ENCODE data around the gene PCDH9.

Gene PCDH9

DNA sequence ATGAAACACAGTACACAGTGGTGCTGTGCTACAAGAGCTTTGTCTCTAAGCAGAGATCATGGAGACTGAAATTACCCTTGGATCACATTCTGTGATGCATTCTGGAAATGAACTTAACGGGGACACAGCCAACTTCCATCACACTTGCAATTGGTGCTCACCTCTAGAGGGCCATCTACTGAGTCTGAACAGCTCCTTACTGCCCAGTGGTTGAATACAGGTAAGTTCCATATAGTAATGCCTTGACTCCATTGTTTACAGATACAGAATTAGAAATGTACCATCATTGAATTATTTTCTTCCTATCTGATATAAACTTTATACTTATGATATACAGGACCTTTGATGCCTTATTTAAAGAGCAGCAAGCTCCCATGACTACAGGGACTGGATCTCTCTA is 686.4 kb downstream of the PCDH9 start:
- Histone ChIP-seq H3K4me3 (ENCODE audit: low read length) (no peak overlapping the region), H3K27ac (ENCODE audit: low read depth, low read length) (no peak overlapping the region), H3K4me1 (ENCODE audit: insufficient read depth, low read length) (no peaks in the 10 kb centered on the region), H3K9ac (ENCODE audit: low read depth, low read length) (no peak overlapping the region), H3K36me3 (ENCODE audit: insufficient read depth, low read length) (no peaks in the 10 kb centered on the region), H3K9me3 (ENCODE audit: insufficient read depth, low read depth, low read length) (no peaks in the 10 kb centered on the region), H3K27me3 (ENCODE audit: insufficient read depth, low read length) (no peaks in the 10 kb centered on the region)
- 62% methylated on average over 1 of the region's 1 CpG for WGBS

DNA sequence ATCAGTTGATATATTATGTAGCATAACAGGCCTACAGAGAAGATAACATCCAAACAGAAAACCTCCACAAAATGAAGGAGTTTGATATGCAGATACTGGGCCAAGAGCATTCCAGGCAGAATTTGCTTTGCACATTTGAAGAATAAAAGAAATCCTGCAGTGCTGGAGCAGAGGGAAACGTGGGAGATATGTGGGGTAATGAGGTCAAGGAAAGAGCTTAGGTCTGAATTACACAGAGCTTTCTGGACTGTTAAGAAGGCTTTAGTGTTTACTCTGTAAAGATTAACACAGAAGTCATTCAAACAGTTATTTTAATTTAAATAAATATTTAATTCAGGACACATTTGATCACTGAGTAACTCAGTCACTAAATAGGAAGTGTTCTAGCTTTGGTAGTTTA is 692.7 kb downstream of the PCDH9 start:
- Histone ChIP-seq H3K9ac (ENCODE audit: low read depth, low read length) (no peak overlapping the region), H3K4me1 (ENCODE audit: insufficient read depth, low read length) (peaks cover 6% of the 10 kb centered on the region; the same call in 1 of the 2 replicates), H3K27ac (ENCODE audit: low read depth, low read length) (no peak overlapping the region), H3K27me3 (ENCODE audit: insufficient read depth, low read length) (no peaks in the 10 kb centered on the region), H3K4me3 (ENCODE audit: low read length) (no peak overlapping the region), H3K36me3 (ENCODE audit: insufficient read depth, low read length) (no peaks in the 10 kb centered on the region), H3K9me3 (ENCODE audit: insufficient read depth, low read depth, low read length) (no peaks in the 10 kb centered on the region)
- WGBS, result 67% methylated on average over 1 of the region's 1 CpG

DNA sequence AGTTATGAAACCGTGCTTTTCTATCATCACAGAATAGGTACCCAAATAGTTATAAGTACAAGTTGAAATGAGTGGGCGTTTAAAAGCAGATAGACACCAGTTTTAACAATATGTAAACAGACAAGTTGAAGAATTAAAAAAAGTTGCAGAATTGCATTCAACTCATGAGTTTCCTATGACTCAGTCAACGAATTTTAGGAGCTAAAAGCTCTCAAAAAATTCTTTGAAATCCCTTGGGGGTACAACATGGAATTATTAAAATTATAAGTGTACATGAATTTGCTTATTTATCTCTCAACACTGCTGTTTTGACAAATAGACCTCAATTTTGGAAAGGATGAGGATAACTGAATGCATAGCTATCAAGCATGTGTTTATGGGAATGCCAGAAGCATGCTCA is 693.4 kb downstream of the PCDH9 start:
- H3K4me3 ChIP-seq (ENCODE audit: low read length), result no peak overlapping the region
- H3K4me1 ChIP-seq (ENCODE audit: insufficient read depth, low read length), result peaks cover 6% of the 10 kb centered on the region; the same call in 1 of the 2 replicates
- H3K36me3 ChIP-seq (ENCODE audit: insufficient read depth, low read length), result no peaks in the 10 kb centered on the region
- H3K27ac ChIP-seq (ENCODE audit: low read depth, low read length), result no peak overlapping the region
- H3K27me3 ChIP-seq (ENCODE audit: insufficient read depth, low read length), result no peaks in the 10 kb centered on the region
- no peak overlapping the region for H3K9ac ChIP-seq (ENCODE audit: low read depth, low read length)
- 87% methylated on average over 3 of the region's 3 CpGs for WGBS
- no peaks in the 10 kb centered on the region for H3K9me3 ChIP-seq (ENCODE audit: insufficient read depth, low read depth, low read length)

DNA sequence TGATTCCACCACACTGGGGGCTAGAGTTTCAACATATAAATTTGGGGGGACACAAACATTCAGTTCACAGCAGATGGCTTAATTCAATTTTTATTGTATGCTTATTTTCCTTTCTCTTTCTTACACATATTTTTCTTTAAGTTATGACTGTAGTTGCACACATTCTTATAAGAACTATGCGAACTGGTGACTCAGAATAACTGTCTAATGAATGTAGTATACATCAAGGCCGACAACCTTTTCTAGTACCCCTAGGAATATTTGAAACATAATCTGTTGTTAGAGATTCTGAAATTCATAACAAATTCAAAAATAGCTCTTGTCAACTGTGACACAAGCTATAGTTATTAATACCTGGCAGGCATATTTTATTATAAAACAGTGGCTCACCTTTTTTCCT is 695.6 kb downstream of the PCDH9 start:
- Histone ChIP-seq H3K36me3 (ENCODE audit: insufficient read depth, low read length) (no peaks in the 10 kb centered on the region), H3K4me1 (ENCODE audit: insufficient read depth, low read length) (peaks cover 25% of the 10 kb centered on the region), H3K27me3 (ENCODE audit: insufficient read depth, low read length) (no peaks in the 10 kb centered on the region), H3K9me3 (ENCODE audit: insufficient read depth, low read depth, low read length) (no peaks in the 10 kb centered on the region), H3K4me3 (ENCODE audit: low read length) (no peak overlapping the region), H3K9ac (ENCODE audit: low read depth, low read length) (no peak overlapping the region), H3K27ac (ENCODE audit: low read depth, low read length) (no peak overlapping the region)
- no CpG with 5 or more reads among the region's 2 CpGs for WGBS

DNA sequence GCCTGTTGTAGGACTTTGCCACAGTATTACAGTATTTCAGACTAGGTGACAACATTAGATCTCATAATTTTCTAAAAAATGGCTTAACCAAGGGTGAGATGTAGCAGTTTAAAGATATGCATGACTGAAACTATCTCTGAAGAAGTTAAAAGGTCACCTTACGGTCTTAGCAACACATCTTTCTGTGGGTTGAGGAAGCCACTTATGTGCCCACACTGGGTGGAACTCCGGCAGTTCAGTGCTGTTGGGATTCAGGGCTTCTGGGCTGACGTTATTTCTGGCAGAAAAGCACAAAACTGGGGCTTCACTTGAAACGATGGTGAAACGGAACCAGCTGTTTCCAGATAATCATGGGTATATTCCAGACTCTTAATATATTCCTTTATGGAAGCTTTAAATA is 697.3 kb downstream of the PCDH9 start:
- WGBS, result 91% methylated on average over 5 of the region's 5 CpGs

DNA sequence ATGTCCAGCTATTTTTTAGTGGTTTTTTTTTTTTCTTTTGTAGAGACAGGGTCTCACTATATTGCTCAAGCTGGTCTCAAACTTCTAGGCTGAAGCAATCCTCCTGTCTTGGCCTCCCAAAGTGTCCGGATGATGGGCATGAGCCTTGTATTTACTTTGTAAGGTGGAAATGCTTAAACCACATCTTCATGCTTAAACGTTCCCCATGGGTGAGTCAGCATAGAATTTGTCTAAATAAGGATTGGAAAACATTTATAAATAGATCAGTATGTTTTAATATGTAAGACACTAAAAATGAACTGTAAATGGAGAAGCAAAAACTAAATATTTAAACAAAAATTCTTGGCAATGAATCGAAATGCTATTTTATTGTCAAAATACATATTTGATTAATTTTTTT is 698.0 kb downstream of the PCDH9 start:
- peaks cover 36% of the 10 kb centered on the region for H3K4me1 ChIP-seq (ENCODE audit: insufficient read depth, low read length)
- H3K9me3 ChIP-seq (ENCODE audit: insufficient read depth, low read depth, low read length), result no peaks in the 10 kb centered on the region
- H3K36me3 ChIP-seq (ENCODE audit: insufficient read depth, low read length), result no peaks in the 10 kb centered on the region
- no peak overlapping the region for H3K27ac ChIP-seq (ENCODE audit: low read depth, low read length)
- H3K27me3 ChIP-seq (ENCODE audit: insufficient read depth, low read length), result no peaks in the 10 kb centered on the region
- no peak overlapping the region for H3K4me3 ChIP-seq (ENCODE audit: low read length)
- H3K9ac ChIP-seq (ENCODE audit: low read depth, low read length), result no peak overlapping the region
- WGBS, result 91% methylated on average over 1 of the region's 3 CpGs

More for the DNA sequence above, 697.3 kb downstream of the PCDH9 start:
- no peaks in the 10 kb centered on the region for H3K27me3 ChIP-seq (ENCODE audit: insufficient read depth, low read length)
- H3K4me1 ChIP-seq (ENCODE audit: insufficient read depth, low read length), result peaks cover 41% of the 10 kb centered on the region
- no peaks in the 10 kb centered on the region for H3K36me3 ChIP-seq (ENCODE audit: insufficient read depth, low read length)
- H3K27ac ChIP-seq (ENCODE audit: low read depth, low read length), result no peak overlapping the region
- H3K9me3 ChIP-seq (ENCODE audit: insufficient read depth, low read depth, low read length), result no peaks in the 10 kb centered on the region
- H3K9ac ChIP-seq (ENCODE audit: low read depth, low read length), result no peak overlapping the region
- no peak overlapping the region for H3K4me3 ChIP-seq (ENCODE audit: low read length)

DNA sequence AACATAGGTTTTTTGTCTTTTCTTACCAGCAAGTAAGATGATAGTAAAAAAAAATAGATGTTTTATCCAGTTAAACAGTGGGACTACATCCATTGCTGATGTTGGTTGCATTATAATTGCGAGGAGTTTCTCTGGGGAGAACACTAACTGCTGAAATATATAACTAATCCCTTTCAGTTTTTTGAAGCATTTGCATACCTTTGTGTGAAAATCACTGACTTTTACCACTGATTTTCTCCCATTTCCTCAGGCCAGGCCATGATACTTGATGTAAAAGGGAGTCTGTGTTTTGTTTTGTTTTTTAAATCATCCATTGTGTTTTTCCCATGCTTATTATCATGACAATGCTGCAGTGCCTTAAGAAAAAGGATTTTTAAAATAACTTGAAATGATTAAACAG is 699.5 kb downstream of the PCDH9 start:
- no peak overlapping the region for H3K4me3 ChIP-seq (ENCODE audit: low read length)
- H3K36me3 ChIP-seq (ENCODE audit: insufficient read depth, low read length), result no peaks in the 10 kb centered on the region
- H3K9ac ChIP-seq (ENCODE audit: low read depth, low read length), result no peak overlapping the region
- H3K27ac ChIP-seq (ENCODE audit: low read depth, low read length), result peak overlapping the region; percentile 63; the same call in 1 of the 2 replicates
- H3K27me3 ChIP-seq (ENCODE audit: insufficient read depth, low read length), result no peaks in the 10 kb centered on the region
- no CpG with 5 or more reads among the region's 1 CpG for WGBS
- H3K9me3 ChIP-seq (ENCODE audit: insufficient read depth, low read depth, low read length), result no peaks in the 10 kb centered on the region
- peaks cover 36% of the 10 kb centered on the region for H3K4me1 ChIP-seq (ENCODE audit: insufficient read depth, low read length)

DNA sequence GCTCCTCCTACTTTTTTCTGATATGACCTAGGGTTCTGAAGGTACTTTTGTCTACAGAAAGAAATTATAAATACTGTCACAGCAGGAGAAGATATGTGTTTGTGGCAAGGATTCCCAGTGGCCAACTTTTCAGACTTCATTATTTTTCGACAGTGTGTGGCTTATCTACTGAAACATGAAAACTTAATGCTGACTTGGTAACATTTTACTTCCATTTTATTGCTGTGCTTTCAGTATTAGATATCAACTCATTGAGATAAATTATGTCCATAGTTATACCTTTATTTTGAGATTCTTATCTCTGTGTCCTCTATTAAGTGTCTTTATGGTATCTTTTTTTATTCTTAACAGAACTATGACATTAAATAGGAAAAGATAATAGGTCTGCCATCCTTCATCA is 700.0 kb downstream of the PCDH9 start:
- H3K27ac ChIP-seq (ENCODE audit: low read depth, low read length), result peak overlapping the region; percentile 63; the same call in 1 of the 2 replicates
- WGBS, result 100% methylated on average over 1 of the region's 1 CpG
- no peak overlapping the region for H3K4me3 ChIP-seq (ENCODE audit: low read length)
- no peaks in the 10 kb centered on the region for H3K27me3 ChIP-seq (ENCODE audit: insufficient read depth, low read length)
- peaks cover 40% of the 10 kb centered on the region for H3K4me1 ChIP-seq (ENCODE audit: insufficient read depth, low read length)
- no peak overlapping the region for H3K9ac ChIP-seq (ENCODE audit: low read depth, low read length)
- H3K9me3 ChIP-seq (ENCODE audit: insufficient read depth, low read depth, low read length), result no peaks in the 10 kb centered on the region
- no peaks in the 10 kb centered on the region for H3K36me3 ChIP-seq (ENCODE audit: insufficient read depth, low read length)

DNA sequence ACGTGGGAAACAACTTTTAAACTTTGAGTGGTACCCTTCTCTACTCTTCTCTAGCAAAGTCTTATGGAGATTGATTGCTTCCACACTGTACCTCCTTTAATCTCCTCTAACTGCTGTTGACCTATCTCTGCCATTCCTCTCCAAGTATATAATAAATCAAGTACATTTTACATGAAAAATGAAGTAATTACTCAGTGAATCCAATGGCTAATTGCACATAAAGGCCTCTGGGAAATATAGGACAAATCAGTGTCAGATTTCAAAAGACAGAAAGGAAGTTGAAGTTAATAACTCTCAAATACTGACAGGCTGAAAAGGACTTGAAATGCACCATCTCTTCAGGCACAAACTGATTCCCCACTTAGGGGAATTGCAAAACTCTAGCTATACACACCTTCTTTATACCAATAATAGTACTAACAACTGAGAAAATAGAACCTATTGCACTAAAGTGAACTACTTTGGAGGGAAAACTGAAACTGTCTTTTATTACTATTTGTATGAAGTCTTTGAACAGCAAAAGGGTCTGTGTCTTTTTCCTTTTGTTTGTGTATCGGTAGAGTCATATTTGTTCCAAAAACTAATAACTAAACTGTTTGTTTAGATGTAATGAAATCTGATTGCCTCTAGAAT is 701.1 kb downstream of the PCDH9 start:
- H3K36me3 ChIP-seq (ENCODE audit: insufficient read depth, low read length), result no peaks in the 10 kb centered on the region
- no peak overlapping the region for H3K4me3 ChIP-seq (ENCODE audit: low read length)
- no peaks in the 10 kb centered on the region for H3K27me3 ChIP-seq (ENCODE audit: insufficient read depth, low read length)
- H3K4me1 ChIP-seq (ENCODE audit: insufficient read depth, low read length), result peaks cover 42% of the 10 kb centered on the region
- 33% methylated on average over 1 of the region's 2 CpGs for WGBS
- no peaks in the 10 kb centered on the region for H3K9me3 ChIP-seq (ENCODE audit: insufficient read depth, low read depth, low read length)
- no peak overlapping the region for H3K9ac ChIP-seq (ENCODE audit: low read depth, low read length)
- H3K27ac ChIP-seq (ENCODE audit: low read depth, low read length), result peak overlapping the region; percentile 55; the same call in 1 of the 2 replicates

DNA sequence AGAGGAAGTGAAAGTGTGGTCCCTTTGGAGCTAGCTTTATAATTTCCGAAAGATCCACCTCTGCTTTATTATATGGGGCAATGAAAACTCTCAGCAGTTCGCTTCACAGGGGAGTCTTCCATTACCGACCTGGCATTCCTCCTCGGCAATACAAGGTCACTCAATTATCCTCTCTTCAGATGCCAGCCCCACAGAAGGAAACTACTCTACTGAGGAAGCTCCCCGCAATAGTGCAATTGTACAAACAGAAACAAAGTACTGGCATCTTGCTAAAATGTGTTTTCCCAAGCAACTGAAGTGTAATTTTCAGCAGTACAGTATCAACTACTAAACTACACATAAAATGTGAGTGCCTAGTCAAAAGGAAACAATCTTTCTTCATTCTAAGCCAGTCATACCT is 702.0 kb downstream of the PCDH9 start:
- Histone ChIP-seq H3K4me1 (ENCODE audit: insufficient read depth, low read length) (peaks cover 42% of the 10 kb centered on the region), H3K36me3 (ENCODE audit: insufficient read depth, low read length) (no peaks in the 10 kb centered on the region), H3K4me3 (ENCODE audit: low read length) (no peak overlapping the region), H3K27me3 (ENCODE audit: insufficient read depth, low read length) (no peaks in the 10 kb centered on the region), H3K27ac (ENCODE audit: low read depth, low read length) (peak overlapping the region; percentile 55; the same call in 1 of the 2 replicates), H3K9me3 (ENCODE audit: insufficient read depth, low read depth, low read length) (no peaks in the 10 kb centered on the region), H3K9ac (ENCODE audit: low read depth, low read length) (no peak overlapping the region)
- WGBS, result 83% methylated on average over 5 of the region's 5 CpGs

DNA sequence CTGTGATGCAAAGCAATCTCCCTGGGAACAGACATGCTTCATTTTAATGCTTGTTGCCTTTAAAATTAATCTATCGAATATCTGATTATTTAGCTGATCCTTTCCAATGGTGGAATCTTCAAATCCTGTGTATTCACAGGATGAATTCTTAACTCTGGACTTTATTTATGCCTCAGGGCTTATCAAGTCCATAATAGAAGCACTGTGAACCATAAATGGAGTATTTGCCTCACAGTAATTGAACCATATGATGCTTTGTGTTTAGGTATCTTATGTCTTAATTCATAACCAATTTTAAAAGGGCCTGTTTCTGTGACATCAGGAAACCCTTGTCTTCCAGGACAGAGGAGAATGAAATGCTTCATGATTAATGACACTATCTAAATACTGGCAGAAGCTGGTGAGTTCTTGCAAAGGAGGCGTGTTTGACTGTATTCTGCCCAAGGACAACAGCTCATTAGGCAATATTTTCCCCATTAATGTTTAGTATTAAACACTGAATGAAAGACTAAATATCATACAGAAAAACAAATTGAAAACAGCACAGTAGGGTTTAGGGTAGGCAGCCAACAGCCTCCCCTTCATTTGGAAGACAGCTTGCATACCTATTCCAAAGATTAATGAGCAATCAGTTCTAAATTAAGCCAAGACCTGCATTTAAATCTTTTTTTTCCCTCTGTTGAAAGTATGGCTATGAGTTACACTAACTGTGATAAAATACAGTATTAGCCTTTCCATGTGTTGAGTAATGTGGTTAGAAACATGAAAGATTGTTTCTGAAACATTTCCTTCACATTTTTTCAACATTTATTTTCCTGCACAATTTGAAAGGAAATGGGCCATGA is 709.4 kb downstream of the PCDH9 start:
- peaks cover 7% of the 10 kb centered on the region for H3K4me1 ChIP-seq (ENCODE audit: insufficient read depth, low read length)
- no peaks in the 10 kb centered on the region for H3K27me3 ChIP-seq (ENCODE audit: insufficient read depth, low read length)
- WGBS, result 89% methylated on average over 1 of the region's 2 CpGs
- H3K36me3 ChIP-seq (ENCODE audit: insufficient read depth, low read length), result no peaks in the 10 kb centered on the region
- H3K9me3 ChIP-seq (ENCODE audit: insufficient read depth, low read depth, low read length), result no peaks in the 10 kb centered on the region
- no peak overlapping the region for H3K4me3 ChIP-seq (ENCODE audit: low read length)
- no peak overlapping the region for H3K9ac ChIP-seq (ENCODE audit: low read depth, low read length)
- no peak overlapping the region for H3K27ac ChIP-seq (ENCODE audit: low read depth, low read length)

Data from HUES64 (cell line).